WTC11 (cell line): Measurements from ENCODE around the gene FBXL4. TPM values are rescaled to one million over a fixed set of nuclear protein-coding genes. Genes with fewer than 3 reads are reported as not detected.

ENCODE experiments used
- ATAC-seq: fragments of 200-7000 bp; cut with Tn5 transposase; 2 replicates; pipeline ENCODE4 v1.10.0; 2021; ENCODE audit warnings: mild to moderate bottlenecking, moderate library complexity
- CTCF ChIA-PET: fragments of 300-600 bp; sonication (Branson Sonifier 250); formaldehyde crosslinking; loops from one replicate; lab custom pipeline; 2021; ENCODE audit warnings: antibody characterized with exemption; lab: Charles Lee
- POLR2A ChIA-PET: fragments of 350-600 bp; sonication (Branson Sonifier 250); formaldehyde crosslinking; loops from one replicate; lab custom pipeline; 2021; ENCODE audit warnings: antibody characterized with exemption; lab: Charles Lee
- DNase-seq: peaks from one replicate; pipeline ENCODE4 v3.0.0; 2021; ENCODE audit warnings: low spot score
- H3K27ac Mint-ChIP-seq: 2 replicates; pipeline ENCODE4 v1.8.0; 2021; ENCODE audit warnings: mixed read lengths
- H3K27me3 Mint-ChIP-seq: 2 replicates; pipeline ENCODE4 v1.8.0; 2021; ENCODE audit warnings: low read depth, mild to moderate bottlenecking, moderate library complexity, mixed read lengths
- H3K36me3 Mint-ChIP-seq: 2 replicates; pipeline ENCODE4 v1.8.0; 2021; ENCODE audit warnings: mixed read lengths
- H3K4me1 Mint-ChIP-seq: 2 replicates; pipeline ENCODE4 v1.8.0; 2022; ENCODE audit warnings: mixed read lengths
- H3K4me3 Mint-ChIP-seq: 2 replicates; pipeline ENCODE4 v1.8.0; 2021; ENCODE audit warnings: mild to moderate bottlenecking, moderate library complexity, mixed read lengths
- H3K9me3 Mint-ChIP-seq: 2 replicates; pipeline ENCODE4 v1.8.0; 2021; ENCODE audit warnings: mixed read lengths
- AR ChIP-seq: fragments of 250-450 bp; sonication (Bioruptor Pico); IDR thresholded peaks from 2 replicates; pipeline ENCODE4 v1.9.0; 2021; ENCODE audit warnings: mild to moderate bottlenecking
- CBFB ChIP-seq: sonication (generic); formaldehyde crosslinking; IDR thresholded peaks from 2 replicates; pipeline ENCODE4 v1.8.1; 2022; ENCODE audit warnings: mild to moderate bottlenecking, low read depth, missing genetic modification reagents
- E2F4 ChIP-seq: sonication (generic); formaldehyde crosslinking; IDR thresholded peaks from 2 replicates; pipeline ENCODE4 v1.8.1; 2022; ENCODE audit warnings: low read depth, mild to moderate bottlenecking, moderate library complexity, missing genetic modification reagents, borderline replicate concordance
- FOXJ3 ChIP-seq: sonication (generic); formaldehyde crosslinking; IDR thresholded peaks from 2 replicates; pipeline ENCODE4 v1.9.0; 2021; ENCODE audit warnings: missing genetic modification reagents, mild to moderate bottlenecking, borderline replicate concordance
- FOXP4 ChIP-seq: sonication (generic); formaldehyde crosslinking; IDR thresholded peaks from 2 replicates; pipeline ENCODE4 v1.8.0; 2022; ENCODE audit warnings: mild to moderate bottlenecking, missing genetic modification reagents
- GRHL2 ChIP-seq: fragments of 250-450 bp; sonication (Bioruptor Pico); IDR thresholded peaks from 2 replicates; pipeline ENCODE4 v1.8.0; 2022; ENCODE audit warnings: mild to moderate bottlenecking, moderate library complexity; ENCODE audit not compliant: insufficient replicate concordance, severe bottlenecking
- HMGA2 ChIP-seq: fragments of 250-450 bp; sonication (Bioruptor Pico); IDR thresholded peaks from 2 replicates; pipeline ENCODE4 v1.4.0; 2021; ENCODE audit warnings: mild to moderate bottlenecking, moderate library complexity
- IRF1 ChIP-seq: sonication (generic); formaldehyde crosslinking; IDR thresholded peaks from 2 replicates; pipeline ENCODE4 v1.8.0; 2023; ENCODE audit warnings: missing genetic modification reagents
- IRF2 ChIP-seq: sonication (generic); formaldehyde crosslinking; IDR thresholded peaks from 2 replicates; pipeline ENCODE4 v1.8.0; 2022; ENCODE audit warnings: low read depth, missing genetic modification reagents, borderline replicate concordance
- NFATC4 ChIP-seq: fragments of 250-450 bp; sonication (Bioruptor Pico); IDR thresholded peaks from 2 replicates; pipeline ENCODE4 v1.9.0; 2021; ENCODE audit warnings: mild to moderate bottlenecking
- NR1H2 ChIP-seq: sonication (generic); formaldehyde crosslinking; IDR thresholded peaks from 2 replicates; pipeline ENCODE4 v1.9.0; 2021; ENCODE audit warnings: mild to moderate bottlenecking, moderate library complexity, missing genetic modification reagents
- RELA ChIP-seq: sonication (generic); formaldehyde crosslinking; IDR thresholded peaks from 2 replicates; pipeline ENCODE4 v1.8.1; 2022; ENCODE audit warnings: missing genetic modification reagents, mild to moderate bottlenecking, borderline replicate concordance
- ZBTB21 ChIP-seq: sonication (generic); formaldehyde crosslinking; IDR thresholded peaks from 2 replicates; pipeline ENCODE4 v1.8.1; 2023; ENCODE audit warnings: mild to moderate bottlenecking, missing genetic modification reagents, borderline replicate concordance
- ZNF416 ChIP-seq: fragments of 250-450 bp; sonication (Bioruptor Pico); IDR thresholded peaks from 2 replicates; pipeline ENCODE4 v1.9.0; 2021; ENCODE audit warnings: mild to moderate bottlenecking, inconsistent platforms
- ZNF423 ChIP-seq: fragments of 250-450 bp; sonication (Bioruptor Pico); IDR thresholded peaks from 2 replicates; pipeline ENCODE4 v2.1.2; 2022; ENCODE audit warnings: mild to moderate bottlenecking, moderate library complexity
- total RNA-seq: library from RNA; stranded (reverse); gene quantifications from 3 replicates; pipeline ENCODE4 v1.2.3, GENCODE V29; 2021
- TF ChIP-seq, protein P1 (sequence below): sonication (generic); formaldehyde crosslinking; IDR thresholded peaks from 2 replicates; pipeline ENCODE4 v1.8.0; 2022; ENCODE audit warnings: mild to moderate bottlenecking, missing genetic modification reagents
- TF ChIP-seq, protein P2 (sequence below): fragments of 250-450 bp; sonication (Bioruptor Pico); IDR thresholded peaks from 2 replicates; pipeline ENCODE4 v1.8.0; 2021; ENCODE audit warnings: mild to moderate bottlenecking
- TF ChIP-seq, protein P3 (sequence below): sonication (generic); formaldehyde crosslinking; IDR thresholded peaks from 2 replicates; pipeline ENCODE4 v1.8.1; 2022; ENCODE audit warnings: low read depth, missing genetic modification reagents, borderline replicate concordance
- TF ChIP-seq, protein P4 (sequence below): sonication (generic); formaldehyde crosslinking; IDR thresholded peaks from 2 replicates; pipeline ENCODE4 v1.8.1; 2023; ENCODE audit warnings: mild to moderate bottlenecking, missing genetic modification reagents, moderate library complexity

Gene FBXL4
- total RNA-seq, 1 experiment from 2014 or later: 10.3 TPM

GRCh38 chr6:98980819-98981218, 33.1 kb upstream of the FBXL4 start:
- H3K27ac Mint-ChIP-seq: no peak overlapping the region
- ATAC-seq: peak; percentile 99
- TF ChIP-seq HMGA2 (CRISPR knock-in tag): no peak
- TF ChIP-seq ZNF423 (CRISPR knock-in tag): no peak
- no peak for TF ChIP-seq ZNF416 (CRISPR knock-in tag)
- TF ChIP-seq ZBTB21 (CRISPR knock-in tag): no peak
- no peak for TF ChIP-seq GRHL2
- TF ChIP-seq, protein P1, sequence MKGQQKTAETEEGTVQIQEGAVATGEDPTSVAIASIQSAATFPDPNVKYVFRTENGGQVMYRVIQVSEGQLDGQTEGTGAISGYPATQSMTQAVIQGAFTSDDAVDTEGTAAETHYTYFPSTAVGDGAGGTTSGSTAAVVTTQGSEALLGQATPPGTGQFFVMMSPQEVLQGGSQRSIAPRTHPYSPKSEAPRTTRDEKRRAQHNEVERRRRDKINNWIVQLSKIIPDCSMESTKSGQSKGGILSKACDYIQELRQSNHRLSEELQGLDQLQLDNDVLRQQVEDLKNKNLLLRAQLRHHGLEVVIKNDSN (CRISPR knock-in tag): no peak
- TF ChIP-seq, protein P2, sequence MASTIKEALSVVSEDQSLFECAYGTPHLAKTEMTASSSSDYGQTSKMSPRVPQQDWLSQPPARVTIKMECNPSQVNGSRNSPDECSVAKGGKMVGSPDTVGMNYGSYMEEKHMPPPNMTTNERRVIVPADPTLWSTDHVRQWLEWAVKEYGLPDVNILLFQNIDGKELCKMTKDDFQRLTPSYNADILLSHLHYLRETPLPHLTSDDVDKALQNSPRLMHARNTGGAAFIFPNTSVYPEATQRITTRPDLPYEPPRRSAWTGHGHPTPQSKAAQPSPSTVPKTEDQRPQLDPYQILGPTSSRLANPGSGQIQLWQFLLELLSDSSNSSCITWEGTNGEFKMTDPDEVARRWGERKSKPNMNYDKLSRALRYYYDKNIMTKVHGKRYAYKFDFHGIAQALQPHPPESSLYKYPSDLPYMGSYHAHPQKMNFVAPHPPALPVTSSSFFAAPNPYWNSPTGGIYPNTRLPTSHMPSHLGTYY (CRISPR knock-in tag): no peak
- no peak for TF ChIP-seq RELA (CRISPR knock-in tag)
- TF ChIP-seq, protein P3, sequence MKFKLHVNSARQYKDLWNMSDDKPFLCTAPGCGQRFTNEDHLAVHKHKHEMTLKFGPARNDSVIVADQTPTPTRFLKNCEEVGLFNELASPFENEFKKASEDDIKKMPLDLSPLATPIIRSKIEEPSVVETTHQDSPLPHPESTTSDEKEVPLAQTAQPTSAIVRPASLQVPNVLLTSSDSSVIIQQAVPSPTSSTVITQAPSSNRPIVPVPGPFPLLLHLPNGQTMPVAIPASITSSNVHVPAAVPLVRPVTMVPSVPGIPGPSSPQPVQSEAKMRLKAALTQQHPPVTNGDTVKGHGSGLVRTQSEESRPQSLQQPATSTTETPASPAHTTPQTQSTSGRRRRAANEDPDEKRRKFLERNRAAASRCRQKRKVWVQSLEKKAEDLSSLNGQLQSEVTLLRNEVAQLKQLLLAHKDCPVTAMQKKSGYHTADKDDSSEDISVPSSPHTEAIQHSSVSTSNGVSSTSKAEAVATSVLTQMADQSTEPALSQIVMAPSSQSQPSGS (CRISPR knock-in tag): no peak
- TF ChIP-seq, protein P4, sequence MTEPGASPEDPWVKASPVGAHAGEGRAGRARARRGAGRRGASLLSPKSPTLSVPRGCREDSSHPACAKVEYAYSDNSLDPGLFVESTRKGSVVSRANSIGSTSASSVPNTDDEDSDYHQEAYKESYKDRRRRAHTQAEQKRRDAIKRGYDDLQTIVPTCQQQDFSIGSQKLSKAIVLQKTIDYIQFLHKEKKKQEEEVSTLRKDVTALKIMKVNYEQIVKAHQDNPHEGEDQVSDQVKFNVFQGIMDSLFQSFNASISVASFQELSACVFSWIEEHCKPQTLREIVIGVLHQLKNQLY: no peak
- no peak for TF ChIP-seq IRF1 (CRISPR knock-in tag)
- no peak for TF ChIP-seq NFATC4 (CRISPR knock-in tag)
- TF ChIP-seq AR (CRISPR knock-in tag): no peak
- TF ChIP-seq CBFB (CRISPR knock-in tag): no peak
- TF ChIP-seq, all 79 proteins: peak for 0
- Mint-ChIP-seq H3K27me3 (no peaks in the 10 kb centered on the region), H3K9me3 (no peaks in the 10 kb centered on the region), H3K4me1 (peaks cover 9% of the 10 kb centered on the region; the same call in 1 of the 2 replicates), H3K4me3 (no peak overlapping the region), H3K36me3 (no peaks in the 10 kb centered on the region)
- CTCF ChIA-PET: interaction anchor here (0.5 to 3.5 kb wide), 11 partner anchors 8 to 1544 kb away, joined by 3 to 22 read pairs (median 4); partner anchors contain the start of gene FBXL4
- POLR2A ChIA-PET: interaction anchor here (0.6 kb wide), 1 partner anchor 32 kb away, joined by 3 read pairs; no protein-coding TSS in a partner anchor
- DNase-seq: peak; percentile 38

GRCh38 chr6:98977671-98978292, 30.0 kb upstream of the FBXL4 start:
- Mint-ChIP-seq H3K9me3 (no peaks in the 10 kb centered on the region), H3K27ac (no peak overlapping the region), H3K4me3 (no peak overlapping the region), H3K36me3 (no peaks in the 10 kb centered on the region), H3K27me3 (no peaks in the 10 kb centered on the region), H3K4me1 (peaks cover 4% of the 10 kb centered on the region; the same call in 1 of the 2 replicates)
- ChIA-PET POLR2A (no interaction called here), CTCF (interaction anchor here (0.5 kb wide), 1 partner anchor 164 kb away, joined by 3 read pairs; no protein-coding TSS in a partner anchor)
- no peak for DNase-seq
- TF ChIP-seq E2F4 (no peak), IRF2 (CRISPR knock-in tag) (no peak), FOXP4 (no peak), NR1H2 (no peak), FOXJ3 (CRISPR knock-in tag) (no peak)
- ATAC-seq: no peak
